ENCODE data around the gene ELF5. TPM values are rescaled to one million over a fixed set of nuclear protein-coding genes. Genes with fewer than 3 reads are reported as not detected.
A peak's percentile ranks its signal among the peaks of the same experiment; 100 is the strongest.

Gene ELF5
- total RNA-seq, 1 experiment from 2014 or later: not detected

DNA sequence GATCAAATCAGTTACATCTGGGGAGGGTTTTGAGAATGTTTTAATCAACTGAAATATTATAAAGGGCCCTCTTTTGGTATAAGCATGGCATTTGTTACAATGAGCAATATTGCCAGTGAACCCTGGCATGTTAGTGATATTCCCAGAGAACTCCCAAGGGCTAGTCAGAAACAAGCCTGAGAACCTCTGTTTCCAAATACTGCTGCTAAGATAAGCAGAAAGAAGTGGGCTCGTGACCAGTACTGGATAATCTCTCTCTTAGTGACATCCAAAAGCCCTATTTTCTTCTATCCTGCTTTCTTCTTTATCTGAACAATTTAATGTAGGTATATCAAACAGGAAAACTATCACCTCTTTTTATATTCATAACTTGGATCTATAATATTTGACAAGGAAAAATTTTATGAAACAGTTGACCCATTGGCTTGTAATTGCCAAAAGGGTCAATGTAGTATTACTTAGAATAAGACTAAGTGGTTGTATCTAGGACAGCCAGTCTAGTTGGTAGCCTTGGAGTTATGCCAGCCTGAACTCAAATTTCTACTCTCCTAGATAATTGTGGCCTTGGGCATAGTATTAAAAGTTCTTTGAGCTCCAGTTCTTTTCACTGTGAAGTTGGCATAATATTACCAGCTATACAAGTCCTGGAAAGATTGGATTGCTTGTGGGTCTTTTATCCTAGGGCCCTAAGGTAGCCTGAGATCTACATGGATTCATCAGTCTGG is 59.1 kb downstream of the ELF5 start:
- no peak for DNase-seq (ENCODE audit: low spot score)

DNA sequence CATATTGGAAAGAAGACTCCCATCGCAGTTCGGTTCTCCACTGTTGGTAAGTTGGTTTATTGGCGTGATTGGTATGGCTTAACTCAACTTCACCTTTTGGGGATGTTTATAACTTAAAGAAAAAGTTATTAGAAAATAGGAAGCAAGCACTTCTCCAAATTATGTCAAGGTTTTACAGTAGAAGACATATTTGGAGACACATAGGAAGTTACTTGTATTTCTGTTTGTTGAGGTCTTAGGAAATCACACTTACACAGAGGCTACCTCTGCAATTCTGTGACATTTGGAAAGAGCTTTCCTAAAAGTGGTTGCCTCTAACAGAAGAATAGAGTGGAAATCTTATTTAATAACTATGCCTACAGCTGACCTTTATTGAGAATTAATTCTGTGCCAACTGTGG is 62.5 kb downstream of the ELF5 start:
- no peak for DNase-seq (ENCODE audit: low spot score)

DNA sequence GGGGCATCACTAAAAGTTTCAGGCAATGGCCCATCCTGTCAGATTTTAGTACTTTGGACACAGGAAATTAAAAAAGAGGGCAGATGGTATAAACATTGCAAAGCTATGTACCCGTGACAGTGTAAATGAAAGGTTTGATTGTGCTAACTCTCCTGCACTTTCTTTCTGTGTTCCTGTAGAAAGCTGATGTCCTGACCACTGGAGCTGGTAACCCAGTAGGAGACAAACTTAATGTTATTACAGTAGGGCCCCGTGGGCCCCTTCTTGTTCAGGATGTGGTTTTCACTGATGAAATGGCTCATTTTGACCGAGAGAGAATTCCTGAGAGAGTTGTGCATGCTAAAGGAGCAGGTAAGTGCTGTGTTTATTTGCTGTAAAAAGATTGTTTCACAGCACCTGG is 64.6 kb downstream of the ELF5 start:
- no peak for DNase-seq (ENCODE audit: low spot score)

DNA sequence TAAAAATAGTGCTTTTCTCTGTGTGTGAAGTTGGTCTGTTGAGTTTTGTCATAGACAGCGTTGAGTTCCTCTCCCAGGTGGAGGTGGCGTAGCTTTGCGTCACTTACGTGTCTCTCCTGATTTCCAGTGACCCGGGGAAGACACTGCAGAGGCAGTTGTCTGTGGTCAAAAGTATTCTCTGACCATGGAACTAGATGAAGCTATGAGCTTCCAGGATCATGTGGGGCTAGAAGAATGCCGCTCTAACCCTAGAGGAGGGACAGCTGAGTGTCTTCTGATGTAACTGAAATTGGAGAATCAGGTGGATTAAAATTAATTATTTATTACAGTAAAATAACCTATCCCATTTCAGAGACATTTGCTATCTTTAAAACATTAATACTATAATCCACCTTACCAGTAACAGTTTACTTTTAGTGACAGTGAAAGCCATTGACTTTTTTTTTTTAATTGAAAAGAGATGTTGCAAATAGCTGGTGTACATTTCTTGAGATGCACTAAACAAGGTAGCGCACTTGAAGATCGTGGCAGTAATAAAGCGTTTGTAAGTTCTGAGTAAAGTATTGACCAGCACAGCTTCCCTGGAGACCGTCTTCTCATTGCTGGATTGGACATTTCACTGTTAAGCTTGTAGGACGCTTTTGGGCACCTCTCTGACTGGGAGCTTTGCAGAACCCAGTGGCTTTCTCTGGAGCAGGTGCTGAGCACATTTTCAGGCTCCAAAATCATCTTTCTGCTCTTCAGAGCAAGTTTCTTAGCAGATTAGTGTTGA is 65.2 kb downstream of the ELF5 start:
- DNase-seq (ENCODE audit: low spot score): no peak

DNA sequence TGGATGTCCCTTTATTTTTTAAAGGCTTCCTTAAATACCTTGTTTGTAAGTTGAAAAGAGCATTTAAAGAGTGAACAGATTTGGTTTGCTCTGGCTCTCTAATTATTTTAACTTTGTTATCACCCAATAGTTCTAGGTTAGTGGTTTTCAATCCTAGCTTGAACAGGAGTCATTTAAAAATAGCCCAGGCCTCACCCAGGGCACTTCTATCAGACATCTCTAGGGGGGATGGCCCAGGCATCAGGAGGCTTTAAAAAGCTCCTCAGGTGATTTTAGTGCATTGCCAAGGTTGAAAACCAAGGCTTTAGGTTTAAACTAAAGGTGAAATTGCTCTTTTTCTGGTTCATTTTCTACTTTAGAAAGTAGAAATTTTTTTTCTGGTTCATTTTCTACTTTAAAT is 66.5 kb downstream of the ELF5 start:
- DNase-seq (ENCODE audit: low spot score): no peak

DNA sequence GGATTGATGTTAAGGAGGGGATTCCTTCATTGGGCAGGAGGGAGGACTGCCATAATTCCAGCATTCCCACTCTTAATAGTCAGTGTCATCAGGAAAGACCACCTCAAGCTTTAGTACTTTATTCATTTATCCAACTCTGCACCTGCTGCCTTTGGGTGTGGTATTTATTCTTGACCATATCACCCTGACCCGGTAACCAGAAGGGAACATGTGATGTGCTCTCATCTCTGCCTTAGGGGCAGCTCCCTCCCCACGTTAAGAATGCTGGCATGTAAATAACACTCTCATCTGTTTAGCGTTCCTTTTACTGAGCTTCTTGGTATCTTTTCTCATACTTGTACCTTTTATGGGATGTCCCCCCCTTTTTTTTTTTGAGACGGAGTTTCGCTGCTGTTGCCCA is 67.2 kb downstream of the ELF5 start:
- no peak for DNase-seq (ENCODE audit: low spot score)

DNA sequence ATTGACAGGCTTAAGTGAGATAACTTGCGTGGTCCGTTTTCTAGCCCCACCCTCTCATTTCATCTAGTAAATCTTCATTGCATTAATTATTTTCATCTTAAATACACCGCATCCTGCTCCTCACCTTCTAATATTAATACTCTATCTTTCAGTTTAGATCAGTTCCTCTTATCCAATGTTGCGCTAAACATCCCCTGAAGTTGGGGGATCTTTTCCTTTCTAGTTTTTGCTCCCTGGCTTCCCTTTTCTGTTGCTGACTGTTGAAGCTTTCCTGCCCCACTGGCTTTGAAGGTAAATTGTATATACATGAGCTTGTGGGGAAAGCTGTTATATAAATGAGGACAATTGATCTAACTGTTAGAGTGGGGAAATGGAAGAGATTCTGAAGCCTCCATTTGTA is 67.6 kb downstream of the ELF5 start:
- no peak for DNase-seq (ENCODE audit: low spot score)

DNA sequence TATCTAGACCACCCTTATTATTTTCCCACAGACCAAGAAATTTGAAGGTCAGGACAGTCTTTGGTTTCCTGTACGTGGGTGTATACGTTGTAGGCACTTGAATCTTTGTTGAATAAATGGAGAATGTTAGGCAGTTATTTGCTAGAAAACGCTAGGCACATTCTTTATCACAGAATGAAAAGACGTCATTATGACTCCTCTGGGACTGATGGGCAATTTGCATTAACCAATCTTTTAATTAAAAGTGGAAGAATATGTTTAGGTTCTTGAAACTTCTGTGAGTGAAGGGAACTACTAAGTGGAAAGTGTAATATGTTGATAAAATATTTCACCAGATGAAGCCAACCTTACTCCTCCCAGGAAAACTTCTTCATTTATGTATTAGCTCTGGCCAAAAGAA is 69.2 kb downstream of the ELF5 start:
- DNase-seq (ENCODE audit: low spot score): no peak

DNA sequence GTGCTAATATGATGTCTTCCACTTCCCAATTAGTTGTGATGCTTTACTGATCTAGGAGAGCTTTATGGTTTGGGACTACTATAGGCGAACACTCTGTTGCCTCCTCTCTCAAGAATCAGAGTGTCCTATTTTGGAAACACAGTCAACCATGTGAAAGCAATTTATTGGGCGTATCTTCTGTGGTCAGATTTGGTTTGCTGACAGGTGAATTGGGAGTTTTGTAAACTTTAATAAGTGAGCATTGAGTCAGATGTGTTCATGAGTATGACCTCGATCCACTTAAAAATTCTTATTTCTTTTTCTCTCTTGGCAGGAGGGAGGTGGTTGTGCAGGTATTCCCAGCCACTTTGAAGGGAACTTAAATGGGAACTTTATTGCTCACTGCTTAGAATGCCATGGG is 70.5 kb downstream of the ELF5 start:
- DNase-seq (ENCODE audit: low spot score): no peak

DNA sequence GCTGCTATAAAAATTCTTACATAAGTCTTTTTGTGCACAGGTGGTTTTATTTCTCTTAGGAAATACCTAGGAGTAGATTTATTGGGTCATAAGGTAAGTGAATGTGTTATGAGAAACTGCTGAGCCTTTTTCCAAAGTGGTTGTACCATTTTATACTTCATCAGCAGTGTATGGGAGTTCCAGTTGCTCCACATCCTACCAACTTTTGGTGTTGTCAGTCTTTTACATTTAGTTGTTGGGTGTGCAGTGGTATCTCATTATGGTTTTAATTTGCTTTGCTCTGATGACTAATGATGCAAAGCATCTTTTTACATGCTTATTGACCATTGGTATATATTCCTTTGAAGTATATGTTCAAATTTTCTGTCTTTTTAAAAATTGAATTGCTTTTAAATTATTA is 71.8 kb downstream of the ELF5 start:
- DNase-seq (ENCODE audit: low spot score): no peak

DNA sequence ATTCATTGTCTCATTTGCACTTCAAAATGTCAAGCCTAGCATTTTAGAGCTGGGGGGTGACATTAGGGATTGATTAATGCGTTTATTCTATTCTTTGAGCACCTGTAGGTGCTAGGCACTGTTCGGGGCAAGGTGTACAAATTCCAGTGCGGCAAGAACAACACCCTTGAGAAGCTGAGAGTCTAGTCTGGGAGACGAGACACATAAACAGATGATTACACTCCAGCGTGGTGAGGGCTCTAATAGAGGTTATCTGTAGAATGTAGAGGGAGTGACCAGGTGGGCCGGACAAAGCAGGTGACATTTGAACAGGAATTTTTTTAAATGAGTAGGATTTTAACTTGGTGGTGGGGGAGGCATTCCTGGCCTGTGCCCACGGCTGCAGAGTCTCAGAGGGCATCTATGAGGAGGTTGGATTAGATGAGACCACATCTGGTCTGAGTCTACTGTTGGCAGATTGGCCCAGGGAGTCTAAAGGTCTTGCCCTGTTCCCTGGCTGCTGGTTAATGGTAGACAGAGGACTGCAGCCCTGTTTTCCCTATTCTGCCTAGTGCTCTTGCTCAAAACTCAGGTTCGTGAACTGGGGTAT is 73.9 kb downstream of the ELF5 start:
- no peak for DNase-seq (ENCODE audit: low spot score)

DNA sequence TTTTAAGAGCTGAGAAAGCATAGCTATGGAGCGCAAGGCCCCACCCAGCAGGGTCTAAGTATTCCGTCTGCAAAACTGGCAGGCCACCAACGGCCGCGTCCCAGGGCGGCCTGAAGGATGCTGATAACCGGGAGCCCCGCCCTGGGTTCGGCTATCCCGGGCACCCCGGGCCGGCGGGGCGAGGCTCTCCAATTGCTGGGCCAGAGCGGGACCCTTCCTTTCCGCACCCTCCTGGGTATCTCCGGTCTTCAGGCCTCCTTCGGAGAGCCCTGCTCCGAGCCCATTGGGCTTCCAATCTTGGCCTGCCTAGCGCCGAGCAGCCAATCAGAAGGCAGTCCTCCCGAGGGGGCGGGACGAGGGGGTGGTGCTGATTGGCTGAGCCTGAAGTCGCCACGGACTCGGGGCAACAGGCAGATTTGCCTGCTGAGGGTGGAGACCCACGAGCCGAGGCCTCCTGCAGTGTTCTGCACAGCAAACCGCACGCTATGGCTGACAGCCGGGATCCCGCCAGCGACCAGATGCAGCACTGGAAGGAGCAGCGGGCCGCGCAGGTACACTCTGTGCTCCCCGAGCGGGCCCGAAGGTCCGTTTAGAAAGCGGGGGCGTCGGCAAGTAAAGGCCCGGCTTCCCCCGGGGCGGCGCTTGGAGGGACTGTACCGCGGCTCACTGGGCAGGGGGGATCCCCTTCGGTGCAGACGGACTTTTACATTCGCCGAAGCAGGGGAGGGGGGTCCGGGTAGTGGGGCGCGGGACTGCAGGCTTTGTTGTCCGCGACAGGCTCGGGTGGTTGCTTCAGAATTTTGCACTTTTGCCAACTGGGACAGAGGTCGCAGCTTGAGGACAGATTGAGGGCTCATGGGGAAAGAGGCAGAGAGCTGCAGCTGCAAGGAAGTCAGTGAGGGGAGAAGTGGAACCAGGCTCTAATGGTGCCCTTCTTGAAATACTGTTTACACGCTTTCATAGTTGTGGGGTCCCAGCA is 74.8 kb downstream of the ELF5 start, which contains the start of gene CAT:
CAT (plus strand) TSS at position 406 of the 979 bp plus-strand sequence; CDS start at position 486, 80 bp downstream.
- DNase-seq (ENCODE audit: low spot score): peak; percentile 96

DNA sequence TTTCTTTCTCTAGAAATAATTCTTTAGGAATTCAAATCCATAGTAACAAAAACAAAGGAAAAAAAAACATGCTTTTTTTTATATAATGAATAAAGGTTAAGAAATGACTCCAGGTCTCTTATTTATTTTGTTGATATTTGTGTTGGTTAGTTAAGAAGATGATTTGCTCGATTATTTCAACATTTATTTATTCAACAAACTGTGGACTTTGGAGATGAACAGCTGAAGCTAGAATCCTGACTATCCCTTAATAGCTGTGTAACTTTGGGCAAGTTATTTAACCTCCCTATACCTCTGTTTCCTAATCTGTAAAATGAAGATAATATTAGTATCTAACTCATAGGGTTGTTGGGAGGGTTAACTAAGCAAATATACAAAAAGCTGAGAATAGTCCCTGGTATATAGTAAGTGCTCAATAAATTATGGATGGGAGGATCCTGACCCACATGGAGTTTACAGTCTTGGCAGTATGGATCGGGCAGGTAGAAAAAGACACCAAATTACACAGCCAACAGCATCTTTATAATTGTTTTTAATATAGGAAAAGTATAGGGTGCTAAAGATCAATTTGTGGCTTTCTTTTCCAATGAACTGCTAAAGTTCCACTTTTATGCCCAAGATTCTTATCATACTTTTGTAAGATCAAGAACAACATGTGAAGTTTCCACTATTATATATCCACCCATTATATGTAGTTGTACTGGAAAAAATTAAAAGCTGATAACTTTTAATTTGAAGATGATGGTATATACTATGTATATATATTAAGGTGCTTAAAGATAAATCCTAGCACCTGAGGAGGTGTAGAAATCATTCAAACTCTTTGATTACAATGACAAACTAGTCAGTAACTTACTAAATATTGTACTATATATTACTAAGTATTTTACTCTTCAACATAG is 76.1 kb downstream of the ELF5 start:
- DNase-seq (ENCODE audit: low spot score): no peak

DNA sequence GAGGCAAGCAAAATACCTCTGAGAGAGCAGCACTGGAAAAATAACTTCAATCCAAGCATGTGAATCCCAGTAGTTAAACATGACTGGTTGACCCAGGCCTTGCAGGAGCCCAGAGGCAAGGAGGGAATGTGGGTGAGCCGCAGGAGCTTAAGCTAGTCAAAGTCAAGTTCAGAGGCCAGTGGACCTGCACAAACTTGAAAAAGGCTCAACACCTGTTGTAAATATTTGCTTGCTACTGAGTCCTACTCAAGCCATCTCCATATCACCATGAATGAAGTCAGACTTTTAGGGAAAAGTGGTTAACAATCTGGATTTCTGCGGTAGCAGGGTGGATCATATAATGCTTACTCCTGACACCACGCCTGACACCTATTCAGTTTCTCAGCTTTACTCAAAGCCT is 79.7 kb downstream of the ELF5 start:
- DNase-seq (ENCODE audit: low spot score): no peak

DNA sequence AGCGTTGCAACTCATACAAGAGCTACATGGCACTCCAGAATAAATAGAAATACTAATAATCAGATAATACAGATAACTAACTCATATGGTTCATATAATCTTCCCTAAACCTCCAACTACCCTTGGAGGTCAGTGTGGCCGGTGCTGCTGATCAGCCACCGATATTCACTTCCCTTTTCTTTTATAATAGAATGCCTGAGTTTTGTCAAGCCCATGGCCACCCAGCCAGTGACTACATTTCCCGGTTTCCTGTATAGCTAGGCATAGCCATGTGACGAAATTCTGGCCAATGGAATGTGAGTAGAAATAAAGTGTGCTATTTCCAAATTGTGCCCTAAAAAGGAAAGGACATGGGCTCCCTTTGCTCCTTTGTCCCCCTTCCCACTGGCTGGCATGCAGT is 80.8 kb downstream of the ELF5 start:
- DNase-seq (ENCODE audit: low spot score): no peak

DNA sequence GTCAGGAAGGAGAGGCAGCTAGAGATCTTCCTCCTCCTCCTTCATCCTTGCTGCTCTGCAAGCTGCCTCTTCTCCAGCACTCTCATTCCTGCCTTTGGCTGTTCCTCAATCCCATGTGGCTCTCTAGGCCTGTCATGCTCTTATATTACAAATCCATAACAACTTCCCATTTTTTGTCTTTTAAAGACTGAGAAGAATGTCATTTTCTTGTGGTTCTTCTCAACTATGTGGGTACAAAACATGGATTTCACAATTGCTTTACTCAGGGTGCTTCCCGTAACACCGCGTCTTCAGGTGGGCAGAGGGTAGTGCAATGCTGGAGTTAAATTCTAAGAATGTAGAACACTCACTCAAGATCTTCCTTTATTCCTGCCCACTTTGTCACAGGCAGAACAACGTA is 81.6 kb downstream of the ELF5 start:
- no peak for DNase-seq (ENCODE audit: low spot score)
